ENCODE measurements around the gene MST1.
A peak's percentile ranks its signal among the peaks of the same experiment; 100 is the strongest.

GRCh38 chr3:49634736-49635135 is 54.5 kb downstream of the MST1 start:
- TF ChIP-seq, protein P1, sequence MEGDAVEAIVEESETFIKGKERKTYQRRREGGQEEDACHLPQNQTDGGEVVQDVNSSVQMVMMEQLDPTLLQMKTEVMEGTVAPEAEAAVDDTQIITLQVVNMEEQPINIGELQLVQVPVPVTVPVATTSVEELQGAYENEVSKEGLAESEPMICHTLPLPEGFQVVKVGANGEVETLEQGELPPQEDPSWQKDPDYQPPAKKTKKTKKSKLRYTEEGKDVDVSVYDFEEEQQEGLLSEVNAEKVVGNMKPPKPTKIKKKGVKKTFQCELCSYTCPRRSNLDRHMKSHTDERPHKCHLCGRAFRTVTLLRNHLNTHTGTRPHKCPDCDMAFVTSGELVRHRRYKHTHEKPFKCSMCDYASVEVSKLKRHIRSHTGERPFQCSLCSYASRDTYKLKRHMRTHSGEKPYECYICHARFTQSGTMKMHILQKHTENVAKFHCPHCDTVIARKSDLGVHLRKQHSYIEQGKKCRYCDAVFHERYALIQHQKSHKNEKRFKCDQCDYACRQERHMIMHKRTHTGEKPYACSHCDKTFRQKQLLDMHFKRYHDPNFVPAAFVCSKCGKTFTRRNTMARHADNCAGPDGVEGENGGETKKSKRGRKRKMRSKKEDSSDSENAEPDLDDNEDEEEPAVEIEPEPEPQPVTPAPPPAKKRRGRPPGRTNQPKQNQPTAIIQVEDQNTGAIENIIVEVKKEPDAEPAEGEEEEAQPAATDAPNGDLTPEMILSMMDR (IDR thresholded peaks at IDR 0.05; ENCODE audit: borderline replicate concordance, extremely low read depth, low read length, poor library complexity, severe bottlenecking): peak; percentile 27
- no peak for TF ChIP-seq EZH2 (IDR thresholded peaks at IDR 0.05; ENCODE audit: borderline replicate concordance, low read depth, low read length, severe bottlenecking)

Data from DND-41 (cell line).